DMS53 treated with DMSO at 0.1 percent for 48 hours (cell line): ENCODE data around the gene GALNT2.
A peak's percentile ranks its signal among the peaks of the same experiment; 100 is the strongest.

Experiments
- DNase-seq: peaks from one replicate; lab custom pipeline; 2025; ENCODE audit not compliant: unreplicated experiment; lab: John Stamatoyannopoulos, UW

GALNT2 gene

GRCh38 chr1:230110971-230111370 lies 43.9 kb downstream of the GALNT2 start:
- DNase-seq: no peak

- no peak for DNase-seq
Observed at GRCh38 chr1:230112131-230112701, 45.2 kb downstream of the GALNT2 start.

GRCh38 chr1:230112782-230113181 lies 45.7 kb downstream of the GALNT2 start:
- DNase-seq: no peak

- no peak for DNase-seq
Observed at GRCh38 chr1:230113235-230113592, 46.2 kb downstream of the GALNT2 start.

GRCh38 chr1:230113593-230114236 lies 46.7 kb downstream of the GALNT2 start:
- no peak for DNase-seq

GRCh38 chr1:230114237-230114651 lies 47.2 kb downstream of the GALNT2 start:
- no peak for DNase-seq

- no peak for DNase-seq
Observed at GRCh38 chr1:230117694-230118093, 50.7 kb downstream of the GALNT2 start.

GRCh38 chr1:230119340-230119739 lies 52.3 kb downstream of the GALNT2 start:
- no peak for DNase-seq

- DNase-seq: no peak
Observed at GRCh38 chr1:230120289-230120920, 53.4 kb downstream of the GALNT2 start.

- peak; percentile 68 for DNase-seq
Observed at GRCh38 chr1:230120921-230121381, 53.9 kb downstream of the GALNT2 start.

- no peak for DNase-seq
Observed at GRCh38 chr1:230121950-230122349, 54.9 kb downstream of the GALNT2 start.

GRCh38 chr1:230122366-230123279 lies 55.6 kb downstream of the GALNT2 start:
- no peak for DNase-seq

- DNase-seq: no peak
Observed at GRCh38 chr1:230123280-230124185, 56.5 kb downstream of the GALNT2 start.

- DNase-seq: no peak
Observed at GRCh38 chr1:230124186-230125128, 57.4 kb downstream of the GALNT2 start.

GRCh38 chr1:230125141-230125540 lies 58.1 kb downstream of the GALNT2 start:
- no peak for DNase-seq

GRCh38 chr1:230125640-230126528 lies 58.8 kb downstream of the GALNT2 start:
- no peak for DNase-seq

GRCh38 chr1:230126529-230127104 lies 59.6 kb downstream of the GALNT2 start:
- no peak for DNase-seq
